AG09309 (cell line): Measurements from ENCODE around the gene DCAF5.
A peak's percentile ranks its signal among the peaks of the same experiment; 100 is the strongest.

Experiments
- DNase-seq: peaks from one replicate; pipeline ENCODE4 v3.0.0-alpha.2; 2010; ENCODE audit warnings: low read depth
- H3K4me3 ChIP-seq: 2 replicates; pipeline ENCODE4 v1.5.1; 2011; ENCODE audit warnings: mild to moderate bottlenecking, low read depth, low read length, moderate library complexity; ENCODE audit not compliant: control insufficient read depth
- CTCF ChIP-seq: IDR thresholded peaks from 2 replicates; pipeline ENCODE4 v1.5.1; 2011; ENCODE audit warnings: mild to moderate bottlenecking, low read depth, low read length, inconsistent platforms; ENCODE audit not compliant: insufficient read depth, control insufficient read depth; ENCODE audit errors: missing control alignments

Gene DCAF5

GRCh38 chr14:69115407-69116185 is 37.3 kb downstream of the DCAF5 start:
- TF ChIP-seq CTCF, result no peak
- H3K4me3 ChIP-seq, result no peak overlapping the region
- DNase-seq, result no peak

GRCh38 chr14:69114763-69115162 is 38.2 kb downstream of the DCAF5 start:
- no peak for DNase-seq
- H3K4me3 ChIP-seq, result no peak overlapping the region
- no peak for TF ChIP-seq CTCF

GRCh38 chr14:69108358-69108757 is 44.6 kb downstream of the DCAF5 start:
- TF ChIP-seq CTCF, result no peak
- H3K4me3 ChIP-seq, result no peak overlapping the region
- no peak for DNase-seq

GRCh38 chr14:69107407-69108003 is 45.4 kb downstream of the DCAF5 start:
- H3K4me3 ChIP-seq, result no peak overlapping the region
- no peak for DNase-seq
- TF ChIP-seq CTCF, result peak; percentile 70

GRCh38 chr14:69106451-69106850 is 46.5 kb downstream of the DCAF5 start:
- no peak for TF ChIP-seq CTCF
- no peak for DNase-seq

GRCh38 chr14:69105326-69105725 is 47.6 kb downstream of the DCAF5 start:
- H3K4me3 ChIP-seq, result no peak overlapping the region
- TF ChIP-seq CTCF, result no peak
- no peak for DNase-seq

More at GRCh38 chr14:69106451-69106850, 46.5 kb downstream of the DCAF5 start:
- no peak overlapping the region for H3K4me3 ChIP-seq
